Stimulated activated CD4-positive, alpha-beta T cell treated with anti-CD3 and anti-CD28 coated beads, Interleukin-1b, Interleukin-23, amount 100 ng/mL, for 24 hours (primary cell): ENCODE measurements around the gene SEC61A1.

ENCODE experiments used
- DNase-seq, 4 experiments: peaks; one replicate each; pipeline ENCODE4 v3.0.0-alpha.2; 2020; ENCODE audit warnings: low read depth in 4 of 4, low spot score in 1 of 4

Gene SEC61A1

DNA sequence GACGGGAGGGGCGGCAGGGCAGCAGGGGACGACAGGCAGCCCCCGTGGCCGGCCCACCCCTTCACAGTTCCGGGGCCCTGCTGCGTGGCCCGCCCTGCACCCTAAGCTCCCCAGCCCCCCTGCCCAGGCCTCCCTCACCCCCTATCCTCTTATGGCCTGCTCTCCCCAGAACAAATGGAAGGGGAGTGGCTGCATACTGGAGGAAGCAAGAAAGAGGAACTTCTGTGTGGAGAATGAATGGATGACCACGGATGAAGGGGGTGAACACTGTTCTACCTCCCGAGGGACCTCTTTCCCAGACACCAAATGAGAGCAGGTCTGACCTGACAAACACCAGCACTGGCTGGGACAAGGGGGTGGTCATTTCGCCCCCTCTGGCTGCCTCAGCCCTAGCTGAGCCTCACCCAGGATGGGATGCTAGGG lies 25.0 kb downstream of the SEC61A1 start:
- no peak for DNase-seq

DNA sequence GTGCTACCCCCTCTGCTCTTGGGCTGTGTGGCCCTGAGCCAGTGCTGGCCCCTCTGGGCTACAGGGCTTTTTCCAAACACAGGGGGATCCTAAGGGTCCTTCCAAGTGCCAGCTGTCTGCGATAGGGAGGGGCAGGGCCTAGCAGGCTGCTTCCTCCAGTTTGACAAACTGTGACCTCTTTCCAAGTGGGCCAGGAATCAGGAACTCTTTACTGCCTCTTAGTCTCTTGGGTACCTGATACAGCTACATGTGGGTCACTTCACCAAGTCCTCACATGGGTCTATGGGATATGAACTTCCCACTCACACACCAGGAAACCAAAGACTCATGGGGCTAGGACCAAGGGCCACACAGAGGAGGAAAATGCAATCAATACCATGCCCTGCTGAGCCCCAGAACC lies 25.4 kb downstream of the SEC61A1 start:
- DNase-seq: no peak

DNA sequence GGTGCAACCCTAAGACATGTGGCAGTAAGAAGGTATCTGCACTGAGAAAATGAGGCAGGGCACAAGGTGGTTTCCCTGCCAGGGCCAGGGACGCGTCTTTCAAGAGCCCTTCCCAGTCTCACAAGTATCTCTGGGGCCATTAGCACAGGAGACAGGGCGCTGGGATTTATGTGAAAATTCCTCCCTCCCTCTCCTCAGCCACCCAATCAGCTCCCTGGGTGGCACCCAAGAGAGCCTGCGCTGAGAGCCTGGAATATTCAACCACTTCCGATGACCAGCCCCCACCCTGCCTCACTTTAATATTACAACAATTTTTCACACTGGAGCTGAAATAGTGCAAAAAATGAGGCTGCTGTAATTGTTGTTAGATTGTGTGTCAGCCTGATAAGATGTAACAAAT lies 26.1 kb downstream of the SEC61A1 start:
- no peak for DNase-seq

DNA sequence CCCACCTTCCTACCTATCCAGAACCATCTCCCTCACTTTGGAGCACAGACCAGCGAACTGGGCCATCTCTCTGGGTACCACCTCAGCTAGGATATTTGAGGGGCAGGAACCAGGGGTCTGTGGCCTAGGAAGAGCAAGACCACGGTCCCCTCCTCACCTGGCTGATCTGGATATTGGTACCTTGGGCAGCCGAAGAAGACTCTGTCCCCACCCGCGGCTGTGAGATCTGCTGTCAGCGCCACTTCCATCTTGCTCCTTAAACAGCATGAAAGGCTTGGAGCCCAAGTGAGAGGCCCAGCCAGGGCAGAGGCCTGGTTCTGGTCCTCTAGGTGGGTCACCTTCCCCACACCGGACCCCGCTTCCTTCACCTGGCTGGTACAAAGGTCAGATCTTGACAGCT lies 26.6 kb downstream of the SEC61A1 start:
- DNase-seq: no peak

DNA sequence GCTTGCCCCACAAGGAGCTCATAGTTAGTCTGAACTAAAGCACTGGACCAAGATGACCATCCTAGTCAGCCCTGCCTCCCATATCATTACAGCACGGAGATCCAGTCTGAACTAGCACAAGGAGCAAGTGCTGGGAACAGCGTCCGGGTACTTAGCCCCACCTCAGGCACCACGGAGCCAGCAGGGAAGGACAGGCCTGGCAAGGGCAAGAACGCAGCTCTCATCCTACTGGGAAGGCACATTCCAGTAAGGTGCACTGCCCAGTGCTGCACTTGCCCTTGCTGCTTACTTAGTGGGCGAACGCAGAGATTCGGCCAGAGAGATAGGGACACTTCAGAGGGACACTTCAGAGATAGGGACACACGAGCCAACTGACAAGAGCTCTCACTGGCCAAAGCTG lies 27.6 kb downstream of the SEC61A1 start:
- no peak for DNase-seq

DNA sequence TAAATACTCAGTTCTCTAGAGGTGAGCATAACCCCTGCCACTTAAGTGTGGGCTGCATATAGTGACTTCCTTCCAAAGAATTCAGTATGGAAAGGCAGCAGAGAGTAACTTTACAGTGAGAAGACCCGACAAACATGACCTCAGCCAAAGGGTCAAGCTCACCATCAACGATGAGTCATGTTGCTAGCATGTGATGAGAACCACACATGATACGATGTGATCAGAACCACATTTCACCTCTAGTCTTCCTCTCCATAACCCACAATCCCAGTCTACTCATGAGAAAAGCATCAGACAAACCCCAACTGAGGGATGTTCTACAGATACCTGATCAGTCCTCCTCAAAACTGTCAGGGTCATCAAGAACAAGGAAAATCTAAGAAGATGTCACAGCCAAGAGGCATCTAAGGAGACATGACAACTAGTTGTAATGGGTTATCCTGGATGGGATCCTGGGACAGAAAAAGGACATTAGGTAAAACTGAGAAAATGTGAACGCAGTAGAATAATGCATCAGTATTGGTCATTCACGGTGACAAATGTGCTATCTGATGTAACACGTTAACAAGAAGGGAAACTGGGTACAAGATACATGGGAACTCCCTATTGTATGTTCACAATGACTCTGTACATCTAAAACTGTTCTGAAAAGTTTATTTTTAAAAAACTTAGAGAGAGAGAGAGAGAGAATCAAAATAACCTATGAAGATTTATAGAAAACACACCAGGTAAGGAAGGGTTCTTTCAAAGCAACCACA lies 28.3 kb downstream of the SEC61A1 start:
- no peak for DNase-seq

DNA sequence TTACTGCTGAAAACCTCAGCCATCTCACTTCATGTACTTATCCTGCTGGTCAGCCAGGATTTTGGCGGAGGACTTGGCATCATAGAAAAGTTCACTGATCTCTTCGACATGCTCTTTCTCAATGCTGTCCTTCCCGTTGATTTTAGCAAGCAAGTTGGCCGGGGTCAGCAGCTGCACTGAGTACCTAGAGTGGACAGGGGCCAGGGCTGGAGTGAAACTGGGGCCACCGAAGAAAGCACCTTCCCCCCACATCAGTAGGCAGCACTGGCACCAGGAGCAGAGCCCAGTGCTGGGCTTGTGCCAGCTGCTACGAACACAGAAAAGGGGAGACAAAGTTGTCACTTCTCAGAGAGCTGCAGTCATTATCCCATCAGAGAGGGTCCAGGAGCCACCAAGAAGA lies 29.0 kb downstream of the SEC61A1 start:
- DNase-seq: no peak

DNA sequence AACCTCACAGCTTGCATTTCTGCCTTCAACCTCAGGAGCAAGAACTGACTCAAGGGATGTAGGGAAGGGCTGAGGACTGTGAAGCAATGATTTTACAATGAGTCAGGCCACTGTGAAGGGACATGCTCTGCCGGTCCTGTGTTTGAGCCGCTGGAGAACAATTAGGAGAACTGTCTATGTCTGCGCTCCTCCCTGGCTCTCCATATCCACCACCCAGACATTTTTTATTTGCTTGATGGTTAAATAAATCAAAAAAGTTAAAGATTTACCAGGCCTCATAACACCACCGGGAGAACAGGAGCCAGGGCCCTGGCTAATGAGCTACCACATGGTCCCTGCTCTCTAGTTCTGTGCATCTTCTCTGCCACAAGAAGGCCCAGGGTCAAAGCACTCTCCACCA lies 29.6 kb downstream of the SEC61A1 start:
- DNase-seq: no peak

DNA sequence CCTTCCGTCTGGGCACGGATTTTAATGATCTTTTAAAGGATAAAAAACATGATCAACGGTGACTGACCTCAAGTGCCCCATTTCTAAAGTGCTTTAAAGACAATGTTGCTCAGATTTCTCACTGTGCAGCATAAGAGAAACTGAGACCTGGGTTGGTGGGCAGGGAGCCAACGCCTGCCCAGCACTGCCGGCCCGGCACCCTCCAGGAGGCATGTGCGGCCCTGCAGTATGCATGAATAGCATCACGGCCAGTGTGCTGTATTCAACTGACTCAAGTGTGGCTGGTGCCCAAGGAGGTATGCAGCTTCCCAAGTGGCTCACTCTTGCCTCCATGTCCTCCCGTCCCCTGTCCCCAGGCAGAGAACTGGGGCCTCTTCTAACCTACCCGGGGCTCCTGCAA lies 30.3 kb downstream of the SEC61A1 start:
- no peak for DNase-seq

DNA sequence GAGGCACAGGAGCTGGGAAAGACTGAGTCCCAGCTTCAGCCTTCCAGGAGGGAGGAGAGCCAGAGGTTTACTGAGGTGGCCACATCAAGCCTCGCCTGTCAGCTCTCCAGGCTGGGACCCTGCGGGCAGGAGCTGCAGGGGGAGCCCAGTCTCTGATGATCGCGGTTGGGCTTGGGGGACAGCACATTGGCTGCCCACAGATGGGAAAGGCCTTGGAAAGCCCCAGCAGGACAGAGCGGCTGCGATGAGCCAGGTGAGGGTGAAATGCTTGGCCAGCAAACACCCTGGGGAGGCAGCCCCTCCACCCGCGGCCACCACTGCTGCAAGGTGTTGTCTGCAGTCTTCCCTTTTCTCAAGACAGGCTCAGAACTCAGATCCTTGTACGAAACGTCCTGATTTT lies 31.2 kb downstream of the SEC61A1 start:
- no peak for DNase-seq

DNA sequence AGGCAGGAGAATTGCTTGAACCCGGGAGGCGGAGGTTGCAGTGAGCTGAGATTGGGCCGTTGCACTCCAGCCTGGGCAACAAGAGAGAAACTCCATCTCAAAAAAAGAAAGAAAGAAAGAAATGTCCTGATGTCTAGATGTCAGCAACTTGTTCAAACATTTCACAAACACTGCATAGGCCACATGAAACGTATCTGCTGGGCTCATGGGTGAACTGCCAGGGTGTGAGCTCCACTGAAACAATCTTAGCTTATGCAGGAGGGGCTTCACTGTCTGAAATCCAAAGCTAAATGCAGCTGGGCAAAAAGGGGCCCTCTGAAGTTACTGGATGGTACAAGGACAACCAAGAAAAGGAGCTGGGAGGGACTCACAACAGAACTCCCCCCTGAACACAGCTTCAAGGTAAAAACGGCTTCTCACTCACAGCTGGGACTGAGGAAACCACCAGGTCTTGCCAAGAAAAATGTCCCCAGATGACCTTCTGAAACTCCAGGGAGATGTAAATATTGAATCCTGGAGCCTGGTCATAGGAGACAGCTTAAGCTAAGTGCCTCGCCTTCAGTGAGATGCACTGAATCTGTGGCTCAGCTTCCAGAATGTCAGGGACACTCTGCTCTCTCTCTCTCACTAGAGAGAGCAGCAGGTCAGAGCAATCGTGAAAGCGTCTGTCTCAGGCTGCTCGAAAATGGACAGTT lies 31.9 kb downstream of the SEC61A1 start:
- DNase-seq: no peak

DNA sequence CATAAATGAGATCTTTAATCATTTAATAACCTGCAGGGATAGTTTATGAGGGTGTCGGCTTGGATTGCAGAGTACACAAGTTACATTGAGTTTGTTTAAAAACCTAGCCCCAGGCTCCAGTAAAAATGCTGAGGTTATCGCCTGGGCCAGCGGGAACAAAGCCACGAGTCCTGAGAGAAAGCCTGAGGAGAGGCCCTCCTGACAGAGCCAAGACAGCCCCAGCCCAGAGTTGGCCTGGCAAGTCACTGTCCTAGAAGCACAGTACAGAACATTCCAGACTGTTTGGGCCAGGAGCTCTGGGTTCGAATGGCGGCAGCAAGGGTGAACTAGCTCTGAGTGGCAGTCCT lies 32.4 kb downstream of the SEC61A1 start:
- no peak for DNase-seq

DNA sequence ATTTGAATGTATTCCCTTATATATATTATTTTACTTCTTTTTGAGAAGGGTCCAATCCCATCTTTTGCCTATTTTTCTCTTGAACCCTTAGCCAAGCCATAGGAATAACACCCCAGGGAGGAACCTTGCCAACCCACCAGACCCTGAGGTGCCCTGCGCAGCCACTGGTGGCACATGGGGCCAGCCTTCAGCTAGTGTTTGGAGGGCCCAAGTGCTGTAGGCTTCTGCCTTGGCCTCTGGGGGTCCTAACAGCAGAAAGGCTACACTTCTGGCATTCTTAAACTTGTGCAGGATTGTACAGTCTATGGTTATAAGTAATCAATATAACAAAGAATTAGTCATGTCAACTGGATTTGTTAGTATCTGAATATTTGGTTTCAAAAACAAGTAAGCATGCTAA lies 36.9 kb downstream of the SEC61A1 start:
- no peak for DNase-seq

DNA sequence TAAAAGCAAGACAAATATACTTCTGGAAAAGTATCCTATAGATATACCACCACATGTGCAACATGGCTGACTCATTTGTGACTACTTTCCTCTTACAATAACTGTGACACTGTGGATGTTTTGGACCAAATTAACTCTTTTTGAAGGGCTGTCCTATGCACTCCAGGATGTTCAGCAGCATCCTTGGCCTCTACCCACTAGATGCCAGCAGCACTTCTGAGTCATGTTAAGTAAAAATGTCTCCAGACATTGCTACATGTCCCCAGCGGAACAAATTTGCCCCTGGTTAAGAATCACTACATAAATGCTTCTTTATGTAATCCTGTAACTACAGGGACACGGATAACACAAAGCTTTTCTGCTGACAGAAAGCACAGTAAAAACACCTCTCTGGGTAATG lies 39.3 kb downstream of the SEC61A1 start:
- DNase-seq: no peak

DNA sequence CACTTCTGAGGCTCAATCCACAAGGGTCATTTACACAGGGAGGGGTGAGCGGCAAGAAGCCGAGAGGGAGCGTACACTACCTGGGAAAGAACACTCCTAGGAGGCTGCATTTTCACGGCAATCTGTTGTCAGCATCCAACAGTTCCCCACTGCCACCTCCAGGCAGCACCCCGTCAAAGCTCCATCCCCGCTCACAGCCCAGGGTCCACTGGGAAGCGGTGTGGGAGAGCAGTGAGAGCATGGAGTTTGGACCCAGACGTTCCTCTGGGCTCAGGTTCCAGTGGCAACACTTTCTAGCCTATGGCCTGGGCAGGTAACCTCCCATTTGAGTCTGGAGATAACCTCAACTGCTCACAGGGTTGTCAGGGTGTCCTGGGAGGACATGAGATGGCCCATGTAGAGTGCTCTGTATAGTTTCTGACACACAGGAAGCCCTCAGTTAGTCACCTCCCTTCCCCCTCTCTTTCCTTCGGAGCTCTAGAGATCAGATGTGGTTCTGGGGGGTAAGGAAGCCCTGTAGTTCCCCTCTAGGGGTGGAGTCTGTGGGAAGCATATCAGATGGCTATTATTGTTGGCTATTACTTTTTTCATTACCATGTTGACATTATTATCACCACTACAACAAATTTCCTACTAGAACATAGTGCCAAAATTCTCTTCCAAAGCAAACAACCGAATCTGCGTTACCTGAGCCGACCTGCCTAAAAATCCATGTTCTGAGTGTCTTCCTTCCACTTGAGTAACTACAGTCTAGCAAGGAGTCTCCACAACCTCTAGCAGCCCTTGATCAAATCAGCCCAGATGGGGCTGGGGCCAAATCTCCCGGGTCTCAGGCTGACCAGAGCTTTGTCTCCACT lies 42.3 kb downstream of the SEC61A1 start:
- no peak for DNase-seq

DNA sequence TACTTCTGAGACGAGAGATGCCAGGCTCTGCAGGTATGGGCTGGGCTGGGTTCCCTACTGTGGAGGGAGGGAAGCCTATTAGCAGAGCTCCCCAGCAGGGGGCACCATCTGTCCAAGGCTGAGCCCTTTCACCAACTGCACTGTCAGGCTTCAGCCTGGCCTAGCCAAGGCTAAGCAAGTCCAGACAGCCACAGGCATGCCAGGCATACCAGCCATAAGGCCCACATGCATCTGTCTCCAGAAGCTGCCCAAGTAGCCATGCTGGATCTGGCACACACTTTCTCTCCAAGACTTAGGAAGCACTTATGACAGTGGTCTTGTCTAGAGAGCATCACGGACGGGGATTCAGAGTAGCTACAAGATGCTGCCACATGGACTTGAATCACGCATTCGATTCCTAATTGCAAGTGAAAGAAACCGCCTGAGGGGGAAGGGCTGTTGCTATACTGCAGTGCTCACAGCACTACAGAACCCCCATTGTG lies 43.0 kb downstream of the SEC61A1 start:
- peak; percentile 39 to 58 (median 56) for DNase-seq

DNA sequence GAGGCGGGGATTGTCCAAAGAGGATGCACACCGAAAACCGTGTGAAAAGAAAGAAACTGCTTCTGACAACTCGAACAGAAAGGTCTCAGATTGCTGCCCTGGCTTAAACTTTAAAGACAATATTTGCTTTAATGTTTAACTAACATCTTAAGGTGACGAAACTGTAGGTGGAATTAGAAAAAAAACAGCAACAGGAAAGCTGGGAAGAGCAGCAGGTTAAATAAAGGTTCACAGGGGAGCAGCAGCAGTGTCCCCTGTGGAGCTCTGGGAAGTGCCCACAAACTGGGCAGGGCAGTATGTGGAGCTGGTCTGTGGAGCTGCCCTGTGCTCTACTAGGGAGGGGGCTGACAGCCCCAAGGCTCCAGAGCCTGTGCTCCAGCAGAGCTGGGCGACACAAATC lies 46.0 kb downstream of the SEC61A1 start:
- DNase-seq: no peak

DNA sequence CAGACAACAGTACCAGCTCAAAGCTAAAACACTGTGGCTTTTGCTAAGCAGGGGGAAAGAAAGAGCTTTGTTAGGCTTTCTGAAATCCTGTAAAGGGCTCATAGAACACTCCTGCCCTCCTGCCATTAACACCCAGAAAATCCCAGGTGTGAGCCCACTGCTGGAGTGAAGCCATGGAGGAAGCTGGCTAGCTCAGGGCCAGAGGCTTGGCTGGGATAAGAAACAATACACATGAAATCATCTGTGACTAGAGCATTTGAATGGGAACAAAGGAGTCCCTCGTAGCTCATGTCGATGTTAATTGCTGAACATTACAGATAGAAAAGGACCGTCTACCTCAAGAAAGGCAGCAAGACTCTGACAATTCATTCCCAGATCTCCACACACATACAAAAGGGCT lies 47.9 kb downstream of the SEC61A1 start:
- DNase-seq: no peak

DNA sequence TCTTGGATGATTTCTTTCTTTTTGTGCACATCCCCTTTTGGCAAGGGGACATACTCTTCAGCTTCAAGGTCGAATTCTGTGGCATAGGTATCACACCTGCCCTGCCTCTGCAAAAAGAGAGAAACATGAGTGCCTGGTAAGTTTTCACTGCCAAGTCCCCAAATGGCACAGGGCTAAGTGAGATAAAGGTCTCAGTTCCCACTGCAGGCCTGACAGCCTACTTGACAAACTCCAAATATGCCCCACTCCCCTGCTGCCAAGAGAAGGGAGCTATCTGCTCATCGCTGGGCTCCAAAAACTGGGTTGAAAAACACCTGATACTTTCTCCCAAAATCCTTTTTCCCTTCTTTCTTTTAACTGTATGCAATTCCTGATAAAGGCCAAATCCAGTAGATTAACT lies 48.4 kb downstream of the SEC61A1 start:
- no peak for DNase-seq

DNA sequence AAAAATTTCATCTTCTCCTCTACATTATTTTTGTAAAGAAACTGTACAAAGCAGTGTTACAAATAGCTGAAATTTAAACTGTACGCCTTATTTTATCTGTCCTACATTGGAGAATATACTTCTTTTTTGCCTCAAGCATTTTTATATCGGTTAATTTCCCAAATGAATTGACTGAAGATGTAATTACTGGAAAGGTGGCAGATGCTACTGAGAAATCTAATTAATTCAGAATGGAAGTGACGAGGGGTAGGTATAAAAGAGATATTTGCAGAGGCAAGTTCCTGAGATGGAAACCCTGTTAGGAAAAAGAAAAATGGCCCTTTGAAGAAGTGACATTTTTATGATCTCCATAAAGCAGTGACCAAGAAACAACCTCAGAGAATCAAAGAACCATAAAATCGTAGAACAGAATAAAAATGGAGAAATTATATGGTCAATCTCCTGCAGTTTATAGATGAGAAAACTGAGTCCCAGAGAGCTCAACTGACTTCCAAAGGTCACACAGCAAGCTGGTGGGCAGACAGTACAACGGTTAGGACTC lies 51.0 kb downstream of the SEC61A1 start:
- no peak for DNase-seq

DNA sequence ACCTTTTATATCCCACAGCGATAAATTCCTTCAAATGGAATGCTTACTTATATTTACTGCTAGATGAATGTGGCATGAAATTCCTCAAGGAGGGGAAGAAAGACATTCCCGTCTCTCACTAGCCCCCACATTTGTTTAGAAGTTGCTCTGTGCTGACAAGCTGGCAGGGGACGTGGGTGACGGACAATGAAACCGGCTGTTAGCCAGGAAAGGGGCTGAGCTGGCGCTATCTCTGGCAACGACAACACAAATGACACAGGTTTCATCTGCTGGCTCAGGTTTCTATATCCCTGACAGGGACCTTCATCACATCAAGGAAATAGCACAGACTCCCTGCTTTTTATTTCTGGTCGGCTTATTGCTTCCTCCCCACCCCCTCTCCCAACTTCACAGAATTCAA lies 55.6 kb downstream of the SEC61A1 start:
- DNase-seq: no peak

DNA sequence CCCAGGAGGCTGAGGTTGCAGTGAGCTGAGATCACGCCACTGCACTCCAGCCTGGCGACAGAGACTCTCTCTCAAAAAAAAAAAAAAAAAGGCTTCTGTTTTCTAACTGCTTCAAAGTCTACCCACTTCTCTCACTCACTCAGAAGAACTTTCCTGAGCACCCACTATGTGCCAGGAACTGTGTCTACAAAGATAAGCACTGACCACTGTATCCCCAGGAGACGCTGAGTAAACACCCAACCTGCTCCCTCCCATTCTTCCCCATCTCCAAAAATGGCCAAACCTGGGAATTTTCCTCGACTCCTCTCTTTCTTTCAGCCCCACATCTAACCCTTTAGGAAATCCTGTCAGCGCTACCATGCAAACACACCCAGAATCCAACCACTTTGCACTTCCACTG lies 58.9 kb downstream of the SEC61A1 start:
- DNase-seq: no peak
